Progenitor cell of endocrine pancreas (in vitro differentiated cells): ENCODE measurements around the gene C3orf52. TPM values are rescaled to one million over a fixed set of nuclear protein-coding genes. Genes with fewer than 3 reads are reported as not detected.

Experiments
- DNase-seq: peaks from one replicate; pipeline ENCODE4 v3.0.0; 2021; ENCODE audit warnings: low spot score; ENCODE audit not compliant: unreplicated experiment
- H3K27ac Mint-ChIP-seq: 2 replicates; pipeline ENCODE4 v1.8.0; 2021; ENCODE audit warnings: mild to moderate bottlenecking, moderate library complexity, mixed read lengths
- H3K27me3 Mint-ChIP-seq: 2 replicates; pipeline ENCODE4 v1.8.0; 2021; ENCODE audit warnings: mixed read lengths
- H3K36me3 Mint-ChIP-seq: 2 replicates; pipeline ENCODE4 v1.8.0; 2022; ENCODE audit warnings: mixed read lengths; ENCODE audit not compliant: insufficient read depth
- H3K4me1 Mint-ChIP-seq: 2 replicates; pipeline ENCODE4 v1.8.0; 2021; ENCODE audit warnings: low read depth, mixed read lengths
- H3K4me3 Mint-ChIP-seq: 2 replicates; pipeline ENCODE4 v1.8.0; 2021; ENCODE audit warnings: low read depth, mild to moderate bottlenecking, moderate library complexity, mixed read lengths
- H3K9me3 Mint-ChIP-seq: 2 replicates; pipeline ENCODE4 v1.8.0; 2021; ENCODE audit warnings: low read depth, mixed read lengths
- CTCF ChIP-seq: fragments of 200-600 bp; sonication (generic); IDR thresholded peaks from one replicate; pipeline ENCODE4 v1.5.0; 2021; ENCODE audit warnings: antibody characterized with exemption, mild to moderate bottlenecking; ENCODE audit not compliant: unreplicated experiment
- total RNA-seq: library from RNA; stranded (reverse); gene quantifications from 2 replicates; pipeline ENCODE4 v1.2.1, GENCODE V29; 2021

C3orf52 gene
- total RNA-seq, 1 donor from 2014 or later, result 20.6 TPM

- no peaks in the 10 kb centered on the region for H3K36me3 Mint-ChIP-seq
- H3K4me1 Mint-ChIP-seq, result peaks cover 24% of the 10 kb centered on the region
- DNase-seq, result no peak
- peak overlapping the region; percentile 59 for H3K4me3 Mint-ChIP-seq
- H3K9me3 Mint-ChIP-seq, result no peaks in the 10 kb centered on the region
- peak overlapping the region; percentile 94 for H3K27ac Mint-ChIP-seq
- TF ChIP-seq CTCF, result no peak
- H3K27me3 Mint-ChIP-seq, result no peaks in the 10 kb centered on the region
These were observed 11.3 kb upstream of the C3orf52 start for GRCh38 chr3:112074616-112075497.

GRCh38 chr3:112078125-112079083 is 7.8 kb upstream of the C3orf52 start:
- Mint-ChIP-seq H3K27ac (no peak overlapping the region), H3K36me3 (no peaks in the 10 kb centered on the region), H3K4me3 (no peak overlapping the region), H3K27me3 (no peaks in the 10 kb centered on the region), H3K9me3 (no peaks in the 10 kb centered on the region), H3K4me1 (peaks cover 19% of the 10 kb centered on the region)
- DNase-seq, result no peak
- no peak for TF ChIP-seq CTCF

GRCh38 chr3:112083239-112083638 is 3.0 kb upstream of the C3orf52 start:
- Mint-ChIP-seq H3K4me1 (peaks cover 26% of the 10 kb centered on the region), H3K9me3 (no peaks in the 10 kb centered on the region), H3K27ac (no peak overlapping the region), H3K4me3 (no peak overlapping the region), H3K27me3 (peaks cover 8% of the 10 kb centered on the region), H3K36me3 (no peaks in the 10 kb centered on the region)
- TF ChIP-seq CTCF, result no peak
- no peak for DNase-seq

- no peak for DNase-seq
- no peak for TF ChIP-seq CTCF
- Mint-ChIP-seq H3K36me3 (no peaks in the 10 kb centered on the region), H3K4me1 (peaks cover 39% of the 10 kb centered on the region), H3K4me3 (peak overlapping the region; percentile 89), H3K27me3 (peaks cover 8% of the 10 kb centered on the region), H3K9me3 (no peaks in the 10 kb centered on the region), H3K27ac (peak overlapping the region; percentile 60)
These were observed 1.0 kb upstream of the C3orf52 start for GRCh38 chr3:112084980-112085705.

- Mint-ChIP-seq H3K9me3 (no peaks in the 10 kb centered on the region), H3K27me3 (peaks cover 8% of the 10 kb centered on the region), H3K27ac (peak overlapping the region; percentile 95), H3K36me3 (no peaks in the 10 kb centered on the region), H3K4me3 (peak overlapping the region; percentile 89), H3K4me1 (peaks cover 45% of the 10 kb centered on the region)
- TF ChIP-seq CTCF, result no peak
- DNase-seq, result no peak
These were observed 484 bp upstream of the C3orf52 start for GRCh38 chr3:112085735-112086075.
